Measurements from ENCODE around the gene DVL2. TPM values are rescaled to one million over a fixed set of nuclear protein-coding genes. Genes with fewer than 3 reads are reported as not detected.

The DVL2 gene
- total RNA-seq, 1 experiment from 2014 or later, result 67.3 TPM

- ATAC-seq (no peak), DNase-seq (ENCODE audit: low spot score) (no peak)
- peaks cover 19% of the 10 kb centered on the region for H3K36me3 Mint-ChIP-seq
- ChIA-PET CTCF (interaction anchor here (1.2 kb wide), 2 partner anchors 20 to 36 kb away, joined by 4 read pairs; no protein-coding TSS in a partner anchor), POLR2A (interaction anchor here (0.7 to 1.2 kb wide), 3 partner anchors 20 to 40 kb away, joined by 3 to 9 read pairs (median 3); partner anchors contain the start of genes ACADVL and DLG4)
- H3K4me1 Mint-ChIP-seq, result peaks cover 17% of the 10 kb centered on the region
- peak overlapping the region; percentile 78 for H3K4me3 Mint-ChIP-seq
- TF ChIP-seq NFATC4 (CRISPR knock-in tag; IDR thresholded peaks at IDR 0.05) (peak; percentile 33; the same call in 1 of the 2 replicates), CBFB (CRISPR knock-in tag; IDR thresholded peaks at IDR 0.05; ENCODE audit: low read depth) (no peak)
- TF ChIP-seq, protein P1, sequence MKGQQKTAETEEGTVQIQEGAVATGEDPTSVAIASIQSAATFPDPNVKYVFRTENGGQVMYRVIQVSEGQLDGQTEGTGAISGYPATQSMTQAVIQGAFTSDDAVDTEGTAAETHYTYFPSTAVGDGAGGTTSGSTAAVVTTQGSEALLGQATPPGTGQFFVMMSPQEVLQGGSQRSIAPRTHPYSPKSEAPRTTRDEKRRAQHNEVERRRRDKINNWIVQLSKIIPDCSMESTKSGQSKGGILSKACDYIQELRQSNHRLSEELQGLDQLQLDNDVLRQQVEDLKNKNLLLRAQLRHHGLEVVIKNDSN (CRISPR knock-in tag; IDR thresholded peaks at IDR 0.05), result no peak
- peak overlapping the region; percentile 91 for H3K27ac Mint-ChIP-seq
- no peaks in the 10 kb centered on the region for H3K9me3 Mint-ChIP-seq
- no peaks in the 10 kb centered on the region for H3K27me3 Mint-ChIP-seq (ENCODE audit: low read depth)
Measured at GRCh38 chr17:7260151-7260550, 25.8 kb upstream of the DVL2 start.

DNA sequence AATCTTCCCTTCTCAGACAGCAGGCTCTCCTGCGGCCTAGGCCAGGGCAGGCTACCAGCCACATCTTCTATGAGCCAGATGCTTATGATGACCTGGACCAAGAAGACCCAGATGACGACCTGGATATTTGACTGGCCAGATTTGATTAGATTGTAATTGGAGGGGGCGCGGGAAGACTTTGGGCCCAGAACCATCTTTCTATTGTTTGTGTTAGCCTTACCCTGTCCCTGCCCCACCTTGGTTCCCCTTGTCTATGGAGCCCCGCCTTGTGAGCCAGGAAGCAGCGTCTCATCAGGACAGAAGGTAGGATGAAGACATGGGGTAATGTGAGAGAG, 25.2 kb upstream of the DVL2 start:
- POLR2A ChIA-PET, result interaction anchor here (0.7 to 1.2 kb wide), 3 partner anchors 21 to 39 kb away, joined by 3 to 9 read pairs (median 3); partner anchors contain the start of genes ACADVL and DLG4
- TF ChIP-seq, protein P2, sequence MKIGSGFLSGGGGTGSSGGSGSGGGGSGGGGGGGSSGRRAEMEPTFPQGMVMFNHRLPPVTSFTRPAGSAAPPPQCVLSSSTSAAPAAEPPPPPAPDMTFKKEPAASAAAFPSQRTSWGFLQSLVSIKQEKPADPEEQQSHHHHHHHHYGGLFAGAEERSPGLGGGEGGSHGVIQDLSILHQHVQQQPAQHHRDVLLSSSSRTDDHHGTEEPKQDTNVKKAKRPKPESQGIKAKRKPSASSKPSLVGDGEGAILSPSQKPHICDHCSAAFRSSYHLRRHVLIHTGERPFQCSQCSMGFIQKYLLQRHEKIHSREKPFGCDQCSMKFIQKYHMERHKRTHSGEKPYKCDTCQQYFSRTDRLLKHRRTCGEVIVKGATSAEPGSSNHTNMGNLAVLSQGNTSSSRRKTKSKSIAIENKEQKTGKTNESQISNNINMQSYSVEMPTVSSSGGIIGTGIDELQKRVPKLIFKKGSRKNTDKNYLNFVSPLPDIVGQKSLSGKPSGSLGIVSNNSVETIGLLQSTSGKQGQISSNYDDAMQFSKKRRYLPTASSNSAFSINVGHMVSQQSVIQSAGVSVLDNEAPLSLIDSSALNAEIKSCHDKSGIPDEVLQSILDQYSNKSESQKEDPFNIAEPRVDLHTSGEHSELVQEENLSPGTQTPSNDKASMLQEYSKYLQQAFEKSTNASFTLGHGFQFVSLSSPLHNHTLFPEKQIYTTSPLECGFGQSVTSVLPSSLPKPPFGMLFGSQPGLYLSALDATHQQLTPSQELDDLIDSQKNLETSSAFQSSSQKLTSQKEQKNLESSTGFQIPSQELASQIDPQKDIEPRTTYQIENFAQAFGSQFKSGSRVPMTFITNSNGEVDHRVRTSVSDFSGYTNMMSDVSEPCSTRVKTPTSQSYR (CRISPR knock-in tag; IDR thresholded peaks at IDR 0.05), result no peak
- TF ChIP-seq, protein P3, sequence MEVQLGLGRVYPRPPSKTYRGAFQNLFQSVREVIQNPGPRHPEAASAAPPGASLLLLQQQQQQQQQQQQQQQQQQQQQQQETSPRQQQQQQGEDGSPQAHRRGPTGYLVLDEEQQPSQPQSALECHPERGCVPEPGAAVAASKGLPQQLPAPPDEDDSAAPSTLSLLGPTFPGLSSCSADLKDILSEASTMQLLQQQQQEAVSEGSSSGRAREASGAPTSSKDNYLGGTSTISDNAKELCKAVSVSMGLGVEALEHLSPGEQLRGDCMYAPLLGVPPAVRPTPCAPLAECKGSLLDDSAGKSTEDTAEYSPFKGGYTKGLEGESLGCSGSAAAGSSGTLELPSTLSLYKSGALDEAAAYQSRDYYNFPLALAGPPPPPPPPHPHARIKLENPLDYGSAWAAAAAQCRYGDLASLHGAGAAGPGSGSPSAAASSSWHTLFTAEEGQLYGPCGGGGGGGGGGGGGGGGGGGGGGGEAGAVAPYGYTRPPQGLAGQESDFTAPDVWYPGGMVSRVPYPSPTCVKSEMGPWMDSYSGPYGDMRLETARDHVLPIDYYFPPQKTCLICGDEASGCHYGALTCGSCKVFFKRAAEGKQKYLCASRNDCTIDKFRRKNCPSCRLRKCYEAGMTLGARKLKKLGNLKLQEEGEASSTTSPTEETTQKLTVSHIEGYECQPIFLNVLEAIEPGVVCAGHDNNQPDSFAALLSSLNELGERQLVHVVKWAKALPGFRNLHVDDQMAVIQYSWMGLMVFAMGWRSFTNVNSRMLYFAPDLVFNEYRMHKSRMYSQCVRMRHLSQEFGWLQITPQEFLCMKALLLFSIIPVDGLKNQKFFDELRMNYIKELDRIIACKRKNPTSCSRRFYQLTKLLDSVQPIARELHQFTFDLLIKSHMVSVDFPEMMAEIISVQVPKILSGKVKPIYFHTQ (CRISPR knock-in tag; IDR thresholded peaks at IDR 0.05), result 0 out of 2 replicates have a peak, but pooled peaks have one; percentile 29
- CTCF ChIA-PET, result interaction anchor here (1.2 kb wide), 1 partner anchor 20 kb away, joined by 4 read pairs; no protein-coding TSS in a partner anchor
- Mint-ChIP-seq H3K27ac (peak overlapping the region; percentile 70), H3K4me1 (peaks cover 14% of the 10 kb centered on the region), H3K9me3 (no peaks in the 10 kb centered on the region), H3K4me3 (peak overlapping the region; percentile 34), H3K36me3 (peaks cover 23% of the 10 kb centered on the region), H3K27me3 (ENCODE audit: low read depth) (no peaks in the 10 kb centered on the region)
- ATAC-seq, result no peak
- DNase-seq (ENCODE audit: low spot score), result no peak

GRCh38 chr17:7258731-7259554, 24.6 kb upstream of the DVL2 start:
- Mint-ChIP-seq H3K4me1 (peaks cover 8% of the 10 kb centered on the region), H3K27ac (peak overlapping the region; percentile 70), H3K9me3 (no peaks in the 10 kb centered on the region), H3K36me3 (peaks cover 29% of the 10 kb centered on the region), H3K27me3 (ENCODE audit: low read depth) (no peaks in the 10 kb centered on the region), H3K4me3 (peak overlapping the region; percentile 34)
- ATAC-seq, result no peak
- ChIA-PET POLR2A (interaction anchor here (0.7 kb wide), 1 partner anchor 35 kb away, joined by 3 read pairs; no protein-coding TSS in a partner anchor), CTCF (interaction anchor here (1.2 kb wide), 1 partner anchor 38 kb away, joined by 3 read pairs; no protein-coding TSS in a partner anchor)
- DNase-seq (ENCODE audit: low spot score), result no peak
- no peak for TF ChIP-seq PRDM15 (CRISPR knock-in tag; IDR thresholded peaks at IDR 0.05)
- TF ChIP-seq IRF1 (CRISPR knock-in tag; IDR thresholded peaks at IDR 0.05), result 0 out of 2 replicates have a peak, but pooled peaks have one; percentile 29
- peak; percentile 99 for TF ChIP-seq GABPB1 (CRISPR knock-in tag; IDR thresholded peaks at IDR 0.05)
- TF ChIP-seq GRHL2 (CRISPR knock-in tag; IDR thresholded peaks at IDR 0.05; ENCODE audit: insufficient replicate concordance, severe bottlenecking), result no peak
- TF ChIP-seq, protein P4, sequence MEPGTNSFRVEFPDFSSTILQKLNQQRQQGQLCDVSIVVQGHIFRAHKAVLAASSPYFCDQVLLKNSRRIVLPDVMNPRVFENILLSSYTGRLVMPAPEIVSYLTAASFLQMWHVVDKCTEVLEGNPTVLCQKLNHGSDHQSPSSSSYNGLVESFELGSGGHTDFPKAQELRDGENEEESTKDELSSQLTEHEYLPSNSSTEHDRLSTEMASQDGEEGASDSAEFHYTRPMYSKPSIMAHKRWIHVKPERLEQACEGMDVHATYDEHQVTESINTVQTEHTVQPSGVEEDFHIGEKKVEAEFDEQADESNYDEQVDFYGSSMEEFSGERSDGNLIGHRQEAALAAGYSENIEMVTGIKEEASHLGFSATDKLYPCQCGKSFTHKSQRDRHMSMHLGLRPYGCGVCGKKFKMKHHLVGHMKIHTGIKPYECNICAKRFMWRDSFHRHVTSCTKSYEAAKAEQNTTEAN (CRISPR knock-in tag; IDR thresholded peaks at IDR 0.05), result no peak
- TF ChIP-seq MYBL2 (CRISPR knock-in tag; IDR thresholded peaks at IDR 0.05), result no peak
- TF ChIP-seq, protein P5, sequence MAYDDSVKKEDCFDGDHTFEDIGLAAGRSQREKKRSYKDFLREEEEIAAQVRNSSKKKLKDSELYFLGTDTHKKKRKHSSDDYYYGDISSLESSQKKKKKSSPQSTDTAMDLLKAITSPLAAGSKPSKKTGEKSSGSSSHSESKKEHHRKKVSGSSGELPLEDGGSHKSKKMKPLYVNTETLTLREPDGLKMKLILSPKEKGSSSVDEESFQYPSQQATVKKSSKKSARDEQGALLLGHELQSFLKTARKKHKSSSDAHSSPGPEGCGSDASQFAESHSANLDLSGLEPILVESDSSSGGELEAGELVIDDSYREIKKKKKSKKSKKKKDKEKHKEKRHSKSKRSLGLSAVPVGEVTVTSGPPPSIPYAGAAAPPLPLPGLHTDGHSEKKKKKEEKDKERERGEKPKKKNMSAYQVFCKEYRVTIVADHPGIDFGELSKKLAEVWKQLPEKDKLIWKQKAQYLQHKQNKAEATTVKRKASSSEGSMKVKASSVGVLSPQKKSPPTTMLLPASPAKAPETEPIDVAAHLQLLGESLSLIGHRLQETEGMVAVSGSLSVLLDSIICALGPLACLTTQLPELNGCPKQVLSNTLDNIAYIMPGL (CRISPR knock-in tag; IDR thresholded peaks at IDR 0.05), result no peak
- TF ChIP-seq, protein P6, sequence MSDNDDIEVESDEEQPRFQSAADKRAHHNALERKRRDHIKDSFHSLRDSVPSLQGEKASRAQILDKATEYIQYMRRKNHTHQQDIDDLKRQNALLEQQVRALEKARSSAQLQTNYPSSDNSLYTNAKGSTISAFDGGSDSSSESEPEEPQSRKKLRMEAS (CRISPR knock-in tag; IDR thresholded peaks at IDR 0.05), result no peak
